NK-92 treated with Interleukin-12 subunit alpha and Interleukin-12 subunit beta, amount 100 ng/mL, for 24 hours (cell line): ENCODE data around the gene GNG7.
A peak's percentile ranks its signal among the peaks of the same experiment; 100 is the strongest.
"Not testable (repeated sequence)": the region's sequence is repeated elsewhere in the genome, so short reads cannot be mapped to it uniquely, and the experiment has no call there.

Experiments used
- DNase-seq: peaks from one replicate; lab custom pipeline; 2025; lab: John Stamatoyannopoulos, UW

Gene GNG7

GRCh38 chr19:2600914-2601870, 101.3 kb downstream of the GNG7 start:
- no peak for DNase-seq

GRCh38 chr19:2594319-2594718, 108.2 kb downstream of the GNG7 start:
- no peak for DNase-seq

GRCh38 chr19:2592824-2593223, 109.7 kb downstream of the GNG7 start:
- DNase-seq = no peak

GRCh38 chr19:2591537-2592291, 110.8 kb downstream of the GNG7 start:
- DNase-seq = no peak

GRCh38 chr19:2590630-2591399, 111.7 kb downstream of the GNG7 start:
- DNase-seq = no peak

GRCh38 chr19:2589441-2589840, 113.1 kb downstream of the GNG7 start:
- no peak for DNase-seq

- DNase-seq = no peak
Measured at GRCh38 chr19:2588081-2588777, 114.3 kb downstream of the GNG7 start.

- DNase-seq = no peak
Measured at GRCh38 chr19:2587001-2587719, 115.3 kb downstream of the GNG7 start.

GRCh38 chr19:2586196-2586595, 116.3 kb downstream of the GNG7 start:
- DNase-seq = no peak

- no peak for DNase-seq
Measured at GRCh38 chr19:2584002-2584401, 118.5 kb downstream of the GNG7 start.

GRCh38 chr19:2582984-2583956, 119.2 kb downstream of the GNG7 start:
- no peak for DNase-seq

GRCh38 chr19:2580396-2580795, 122.1 kb downstream of the GNG7 start:
- not testable (repeated sequence) for DNase-seq

GRCh38 chr19:2579678-2580280, 122.7 kb downstream of the GNG7 start:
- no peak for DNase-seq

GRCh38 chr19:2578901-2579677, 123.4 kb downstream of the GNG7 start:
- DNase-seq = peak; percentile 35

GRCh38 chr19:2578391-2578890, 124.1 kb downstream of the GNG7 start:
- DNase-seq = no peak

- DNase-seq = no peak
Measured at GRCh38 chr19:2577722-2578335, 124.7 kb downstream of the GNG7 start.

- DNase-seq = no peak
Measured at GRCh38 chr19:2575734-2576481, 126.6 kb downstream of the GNG7 start.
